ENCODE results near the gene UNKL.

The UNKL gene

GRCh38 chr16:1322407-1322806, 92.1 kb downstream of the UNKL start:
- DNase-seq = no peak

- no peak for DNase-seq
Observed at GRCh38 chr16:1320658-1321240, 93.8 kb downstream of the UNKL start.

- DNase-seq = no peak
Observed at GRCh38 chr16:1320097-1320496, 94.4 kb downstream of the UNKL start.

- DNase-seq = no peak
Observed at GRCh38 chr16:1319041-1319440, 95.5 kb downstream of the UNKL start.

GRCh38 chr16:1318268-1318545, 96.3 kb downstream of the UNKL start:
- no peak for DNase-seq

- no peak for DNase-seq
Observed at GRCh38 chr16:1317479-1318267, 96.8 kb downstream of the UNKL start.

- DNase-seq = no peak
Observed at GRCh38 chr16:1316033-1316405, 98.5 kb downstream of the UNKL start.

GRCh38 chr16:1315081-1316032, 99.1 kb downstream of the UNKL start:
- DNase-seq = no peak

- no peak for DNase-seq
Observed at GRCh38 chr16:1314399-1315068, 100.0 kb downstream of the UNKL start.

GRCh38 chr16:1313721-1314369, 100.7 kb downstream of the UNKL start:
- no peak for DNase-seq
